Transverse colon (tissue), 4 donors: ENCODE data around the gene PDE7B.

Experiments
- CTCF ChIP-seq, 5 experiments: fragments of 200-600 bp in 3 of 5; fragments of 450-650 bp in 2 of 5; sonication (generic) in 3 of 5; IDR thresholded peaks; 1 replicate in 2 of 5; 2 replicates in 3 of 5; pipeline ENCODE4 v1.5.1; 2016 to 2017; ENCODE audit warnings: antibody characterized with exemption in 5 of 5, inconsistent platforms in 3 of 5, mild to moderate bottlenecking in 2 of 5, moderate library complexity in 1 of 5
- POLR2AphosphoS5 ChIP-seq, 3 donors: sonication (generic); formaldehyde crosslinking; IDR thresholded peaks; one replicate each; pipeline ENCODE4 v1.6.1; 2016; ENCODE audit warnings: antibody characterized with exemption in 3 of 3

- TF ChIP-seq CTCF (IDR thresholded peaks at IDR 0.05) (no peak), POLR2AphosphoS5 (IDR thresholded peaks at IDR 0.05) (no peak)
Measured at GRCh38 chr6:136129365-136129764, 277.9 kb downstream of the PDE7B start.
